HUDEP-2 (cell line): Measurements from ENCODE around the gene PTPRN2.
"Not testable (repeated sequence)": the region's sequence is repeated elsewhere in the genome, so short reads cannot be mapped to it uniquely, and the experiment has no call there.

Experiments used
- DNase-seq, 76 experiments: peaks; one replicate each; lab custom pipeline; 2025; ENCODE audit not compliant: unreplicated experiment in 76 of 76; lab: John Stamatoyannopoulos, UW

The PTPRN2 gene

DNA sequence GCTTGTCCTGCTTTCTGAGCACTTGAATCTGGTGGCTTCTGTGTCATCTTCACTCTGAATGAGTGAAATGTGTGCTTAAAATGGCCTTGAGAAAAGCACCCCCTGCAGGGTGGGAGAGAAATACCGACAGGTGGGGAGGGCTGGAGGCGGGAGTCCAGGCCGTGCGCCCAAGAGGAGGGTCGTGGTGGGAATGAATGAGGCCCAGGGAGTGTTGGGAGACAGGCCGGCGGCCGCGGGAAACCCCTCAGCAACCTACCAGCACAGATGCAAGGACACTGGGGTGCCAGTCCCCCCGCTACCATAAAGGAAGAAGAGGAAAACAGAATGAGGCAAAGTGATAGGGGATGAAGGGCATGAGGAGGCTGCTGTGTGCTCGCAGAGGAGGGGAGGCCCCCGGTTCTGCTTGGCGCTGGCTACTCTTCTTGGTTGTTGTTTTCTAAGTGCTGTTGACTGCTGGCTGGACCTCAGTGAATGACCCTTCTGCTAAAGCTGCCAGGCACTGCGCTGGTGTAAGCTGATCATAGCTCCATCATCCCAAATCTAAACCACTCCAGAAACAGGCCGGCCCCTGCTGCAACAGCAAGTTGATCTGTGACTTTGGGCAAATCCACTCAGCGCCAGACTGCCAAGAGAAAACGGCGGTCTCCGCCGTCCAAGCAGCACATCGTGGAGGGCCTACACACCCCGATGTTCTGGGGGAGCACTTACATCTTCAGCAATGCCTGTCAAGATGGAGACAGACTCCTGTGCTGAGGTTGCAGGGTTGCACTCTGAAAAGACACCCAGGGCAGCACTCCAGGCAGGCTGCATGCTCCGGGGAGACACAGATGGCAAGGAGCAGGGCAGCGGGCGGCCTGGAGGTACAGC lies 872.3 kb downstream of the PTPRN2 start:
- DNase-seq: no peak

DNA sequence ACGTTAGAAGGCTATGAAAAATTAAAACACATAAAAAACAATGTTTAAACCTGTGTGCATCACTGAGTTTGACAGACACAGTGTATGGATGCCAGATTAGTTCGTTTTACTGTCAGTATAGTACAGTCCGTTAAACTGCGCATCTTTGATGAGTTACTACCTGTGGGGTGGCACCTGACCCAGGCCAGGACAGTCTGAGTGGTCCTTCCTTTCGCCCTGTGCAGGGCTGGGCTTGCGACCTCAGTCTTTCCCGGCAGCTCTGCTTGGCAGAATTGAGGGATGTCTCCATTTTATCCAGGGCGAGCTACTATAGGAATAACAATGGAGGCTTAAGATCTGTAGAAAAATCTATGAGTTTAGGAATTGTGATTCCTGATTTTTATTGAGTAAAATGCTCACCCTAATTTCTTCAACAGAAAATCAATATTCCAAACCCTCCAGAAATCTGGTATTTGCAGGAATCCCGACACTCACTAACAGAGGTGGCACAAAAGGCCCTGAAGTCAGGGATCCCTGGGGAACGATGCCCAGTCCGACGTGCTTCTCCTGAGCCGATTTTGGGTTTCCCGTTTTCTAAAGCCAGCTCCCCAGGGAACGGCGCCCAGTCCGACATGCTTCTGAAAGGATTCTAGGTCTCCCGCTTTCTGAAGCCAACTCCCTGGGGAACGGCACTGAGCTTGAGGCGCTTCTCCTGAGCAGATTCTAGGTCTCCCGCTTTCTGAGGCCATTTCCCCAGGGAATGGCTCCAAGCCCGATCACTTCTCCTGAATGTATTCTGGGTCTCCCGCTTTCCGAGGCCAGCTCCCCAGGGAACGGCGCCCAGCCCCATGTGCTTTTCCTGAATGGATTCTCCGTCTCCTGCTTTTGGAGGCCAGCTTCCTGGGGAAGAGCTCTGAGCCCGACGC lies 873.2 kb downstream of the PTPRN2 start:
- no peak for DNase-seq

DNA sequence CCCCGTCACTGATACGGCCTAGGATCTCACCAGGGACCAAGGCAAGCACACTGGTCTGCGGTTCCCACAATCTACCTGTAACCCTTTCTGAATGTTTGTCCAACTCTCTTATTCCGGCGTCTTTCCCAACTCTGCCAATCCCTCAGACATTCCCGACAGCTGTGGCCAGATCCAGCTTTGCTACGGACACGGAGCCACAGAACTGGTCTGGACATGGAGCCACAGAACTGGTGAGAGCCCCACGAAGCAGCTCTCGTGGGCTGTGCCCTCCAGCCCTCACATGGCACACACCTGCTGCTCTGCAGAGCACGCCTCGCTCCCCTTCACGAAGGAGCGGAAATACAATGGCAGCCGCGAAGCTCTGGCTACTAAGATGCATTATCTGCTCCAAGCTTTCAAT lies 874.0 kb downstream of the PTPRN2 start:
- DNase-seq: no peak

DNA sequence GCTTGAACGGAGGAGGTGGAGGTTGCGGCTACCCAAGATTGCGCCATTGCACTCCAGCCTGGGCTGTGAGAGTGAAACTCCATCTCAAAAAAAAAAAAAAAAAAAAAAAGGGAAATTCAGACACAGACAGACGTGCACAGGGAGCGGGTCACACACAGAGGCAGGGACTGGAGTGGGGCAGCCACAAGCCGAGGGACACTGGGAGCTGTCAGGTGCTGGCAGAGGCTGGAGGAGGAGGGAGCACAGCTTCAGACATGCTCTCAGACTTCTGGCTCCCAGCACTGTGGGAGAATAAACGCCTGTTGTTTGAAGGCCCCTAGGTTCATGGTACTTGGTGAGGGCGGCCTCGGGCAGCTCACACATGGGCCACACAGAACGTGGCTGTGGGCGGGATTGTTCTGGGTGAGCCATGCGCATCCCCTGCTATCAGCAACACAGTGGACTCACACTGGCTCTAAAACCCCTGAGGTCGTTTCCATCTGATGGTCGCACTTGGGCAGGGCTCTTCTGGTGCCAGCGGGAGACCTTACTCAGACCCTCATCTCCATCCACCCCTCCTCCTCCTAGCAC lies 874.9 kb downstream of the PTPRN2 start:
- DNase-seq: no peak

DNA sequence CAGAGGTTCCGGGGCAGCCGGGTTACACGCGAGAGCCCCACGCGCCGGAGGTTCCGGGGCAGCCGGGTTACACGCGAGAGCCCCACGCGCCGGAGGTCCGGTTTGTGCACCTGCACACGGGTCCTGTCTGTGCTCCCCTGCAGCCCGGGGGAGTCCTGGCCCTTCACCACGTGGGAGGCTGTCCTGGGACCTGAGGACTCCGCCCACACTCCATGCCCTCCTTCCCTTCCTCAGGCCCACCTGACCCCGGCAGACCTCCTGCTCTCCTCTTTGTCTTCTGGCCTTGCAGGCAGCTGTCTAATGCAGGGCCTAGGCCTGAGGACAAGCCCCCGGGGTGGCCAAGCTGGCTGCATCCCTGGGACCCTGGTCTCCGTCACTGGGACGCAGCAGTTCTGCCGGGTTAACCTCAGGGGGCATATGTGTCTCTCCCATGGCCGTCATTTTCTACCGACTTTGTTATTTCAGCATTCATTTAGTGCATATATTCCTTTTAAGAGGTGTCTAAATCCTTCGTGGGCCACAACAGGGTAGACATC lies 876.2 kb downstream of the PTPRN2 start:
- DNase-seq: no peak

DNA sequence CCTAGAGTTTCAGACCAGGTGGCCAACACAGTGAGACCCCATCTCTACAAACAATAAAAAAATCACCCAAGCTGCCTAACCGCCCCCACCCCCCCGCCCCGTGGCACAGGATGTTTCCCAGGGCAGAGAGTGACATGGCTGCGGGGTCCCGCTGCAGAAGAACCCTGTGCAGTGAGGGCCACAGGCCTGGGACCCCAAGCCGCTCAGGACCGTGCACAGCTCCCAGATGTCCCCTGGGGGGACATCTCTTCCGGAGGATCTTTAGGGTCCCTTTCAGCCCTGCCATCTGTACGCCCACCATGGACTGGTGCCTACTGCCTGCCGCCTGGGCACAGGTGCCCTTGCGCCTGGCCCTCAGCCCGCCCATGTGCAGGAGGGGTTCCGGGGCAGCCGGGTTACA lies 877.2 kb downstream of the PTPRN2 start:
- DNase-seq: no peak

DNA sequence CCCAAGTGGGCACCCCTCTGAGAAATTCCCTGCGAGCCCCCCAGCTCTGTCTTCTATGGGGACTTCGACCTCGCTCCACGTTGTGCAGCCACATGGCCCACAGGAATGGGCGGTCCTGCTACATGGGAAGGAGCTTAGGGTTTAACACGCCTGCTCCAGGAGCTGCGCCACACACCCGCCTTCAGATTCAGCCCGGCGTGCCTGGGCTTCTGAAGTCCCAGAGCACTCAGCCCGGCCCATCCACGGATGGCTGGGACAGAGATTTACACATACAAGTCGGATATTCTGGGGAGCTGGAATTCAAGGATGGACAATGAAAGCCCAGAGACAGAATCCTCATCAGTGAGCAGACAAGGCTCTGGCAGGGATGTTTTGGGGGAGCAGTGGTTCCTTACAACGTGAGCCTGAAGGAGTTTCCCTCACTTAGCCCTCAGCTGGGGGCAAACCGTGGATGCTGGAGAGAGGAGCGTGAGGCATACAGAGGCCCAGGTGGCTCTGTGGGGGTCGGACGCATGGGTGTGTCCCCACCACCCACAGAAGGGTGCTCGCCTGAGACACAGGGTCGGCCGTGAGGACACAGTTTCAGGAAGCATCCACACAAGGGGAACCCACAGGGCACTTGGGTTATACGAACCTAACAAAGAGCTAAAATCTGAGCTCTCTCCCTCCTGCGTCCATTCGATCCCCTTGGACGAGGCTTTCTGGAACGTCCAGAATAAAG lies 877.9 kb downstream of the PTPRN2 start:
- DNase-seq: no peak

DNA sequence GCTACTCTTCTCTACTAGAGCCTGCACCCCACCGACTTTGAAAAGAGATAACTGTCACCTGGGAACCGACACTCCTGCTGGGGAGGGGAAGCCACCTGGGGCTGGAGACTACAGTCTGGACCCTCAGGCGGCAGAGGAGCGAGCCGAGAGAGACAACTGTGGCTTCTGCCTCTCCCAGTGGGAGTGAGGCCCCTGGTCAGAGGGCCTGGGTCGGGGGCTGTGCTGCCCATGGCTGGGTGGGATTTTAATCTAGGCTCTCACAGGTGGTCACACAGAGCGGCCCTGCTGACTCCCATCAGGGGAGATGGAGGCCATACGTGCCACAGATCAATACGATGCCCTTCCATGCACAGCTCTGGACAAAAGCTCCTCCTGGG lies 878.7 kb downstream of the PTPRN2 start:
- DNase-seq: no peak

DNA sequence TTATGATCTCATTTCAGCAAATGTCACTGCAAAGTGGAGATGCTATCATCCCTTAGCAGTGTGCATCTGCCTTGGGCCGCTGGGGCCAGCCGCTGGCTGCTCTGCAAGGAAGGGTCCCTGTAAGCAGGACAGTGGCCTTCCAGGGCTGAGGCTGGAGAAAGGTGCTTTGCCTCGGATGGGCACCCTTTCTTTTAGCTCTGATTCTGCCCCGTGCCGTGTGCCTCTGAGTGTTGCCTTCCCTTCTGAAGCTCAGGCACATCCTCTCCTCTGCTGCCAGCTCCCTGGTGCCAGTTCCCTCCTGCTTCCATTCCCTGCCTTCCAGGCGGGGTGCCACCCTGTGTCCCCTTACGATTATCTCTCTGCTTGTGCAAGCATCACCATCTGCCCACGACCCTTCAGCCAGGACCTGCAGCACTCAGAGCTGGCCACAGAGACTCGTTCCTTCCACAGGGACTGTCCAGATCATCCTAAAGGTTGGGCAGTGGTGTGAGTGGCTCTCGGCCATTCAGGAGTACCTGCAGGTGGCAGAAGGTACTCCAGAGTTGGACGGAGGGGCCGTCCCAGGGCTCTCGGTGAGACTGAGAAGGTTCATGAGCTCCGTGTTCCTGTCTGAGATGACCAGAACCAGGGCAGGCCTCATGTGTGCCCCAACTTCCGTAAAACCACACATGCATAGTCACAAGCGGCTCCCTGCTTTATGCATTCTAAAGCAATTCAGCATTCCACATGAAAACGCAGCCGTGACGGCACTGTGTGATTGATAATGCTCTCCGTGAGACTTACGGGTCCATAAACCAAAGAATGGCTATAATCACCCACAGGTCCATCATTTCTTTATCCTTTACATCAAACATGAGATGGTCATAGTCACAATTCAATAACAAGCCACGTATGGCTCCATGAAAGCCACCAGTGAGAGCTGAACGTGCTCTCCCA lies 879.4 kb downstream of the PTPRN2 start:
- no peak for DNase-seq

DNA sequence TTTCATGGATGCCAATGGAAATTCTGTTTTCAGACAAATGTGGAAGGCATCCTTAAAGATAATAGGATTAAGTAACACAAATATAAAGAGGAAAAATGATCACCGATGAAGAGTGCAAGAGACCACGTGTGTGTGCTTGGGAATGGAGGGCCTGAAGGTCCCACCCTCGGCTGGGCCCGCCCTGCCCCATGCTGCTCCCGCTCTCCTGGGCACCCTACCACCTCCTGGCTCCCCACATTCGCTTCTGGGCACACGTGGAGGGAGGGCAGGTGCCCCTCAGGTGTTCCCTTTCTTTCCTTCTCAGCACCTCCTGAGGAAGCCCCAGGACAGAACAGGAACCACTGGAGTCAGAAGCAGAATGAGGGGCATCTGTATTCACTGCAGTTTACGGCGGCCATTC lies 883.3 kb downstream of the PTPRN2 start:
- no peak for DNase-seq

DNA sequence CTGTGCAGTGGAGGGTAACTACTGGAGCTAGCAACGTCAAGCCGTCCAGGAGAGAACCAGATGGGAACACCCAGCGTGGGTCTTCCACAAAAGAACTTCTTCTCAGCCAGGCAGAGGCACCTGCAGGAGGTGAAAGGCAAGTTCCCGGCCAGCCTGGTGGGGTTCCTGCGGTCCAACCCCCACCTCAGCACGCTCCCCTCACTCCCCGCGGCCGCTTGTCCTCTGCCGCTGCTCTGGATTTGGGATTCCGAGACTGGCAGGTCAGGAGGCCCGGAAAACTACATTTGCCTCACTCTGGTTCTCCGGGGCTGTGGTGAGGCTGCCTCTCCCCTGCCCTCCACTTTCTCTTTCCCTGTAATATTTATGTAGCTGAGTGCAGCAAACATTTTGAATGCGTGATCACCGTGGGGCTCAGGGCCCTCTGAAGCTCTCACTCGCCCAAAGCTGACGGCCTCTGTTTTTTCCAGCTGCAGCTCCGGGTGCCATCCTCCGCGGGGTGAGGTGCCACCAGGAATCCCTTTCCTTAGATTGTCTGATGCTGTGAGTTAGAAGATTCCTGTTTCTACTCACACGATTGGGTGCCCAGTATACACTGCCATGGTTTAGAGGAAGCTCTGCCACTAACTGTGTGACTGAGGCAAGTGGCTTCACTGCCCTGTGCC lies 884.0 kb downstream of the PTPRN2 start:
- no peak for DNase-seq

DNA sequence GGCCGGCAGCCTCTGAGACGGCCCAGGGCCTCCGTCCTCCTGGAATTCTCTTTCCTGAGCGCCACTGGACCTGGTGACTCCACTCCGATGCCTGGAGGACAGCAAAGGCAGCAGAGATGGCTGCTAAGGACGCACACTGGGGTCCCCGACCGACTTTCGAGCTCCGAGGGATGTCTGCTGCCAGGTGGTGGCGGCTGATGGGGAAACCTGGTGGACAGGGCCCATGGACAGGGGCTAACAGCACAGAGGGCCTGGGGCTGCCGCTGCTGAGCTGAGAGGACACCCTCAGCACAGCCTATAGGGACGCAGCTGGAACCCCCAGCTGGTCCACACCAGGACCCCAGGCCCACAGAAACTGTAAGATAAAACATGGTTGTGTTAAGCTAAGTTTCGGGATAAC lies 884.5 kb downstream of the PTPRN2 start:
- DNase-seq: no peak

DNA sequence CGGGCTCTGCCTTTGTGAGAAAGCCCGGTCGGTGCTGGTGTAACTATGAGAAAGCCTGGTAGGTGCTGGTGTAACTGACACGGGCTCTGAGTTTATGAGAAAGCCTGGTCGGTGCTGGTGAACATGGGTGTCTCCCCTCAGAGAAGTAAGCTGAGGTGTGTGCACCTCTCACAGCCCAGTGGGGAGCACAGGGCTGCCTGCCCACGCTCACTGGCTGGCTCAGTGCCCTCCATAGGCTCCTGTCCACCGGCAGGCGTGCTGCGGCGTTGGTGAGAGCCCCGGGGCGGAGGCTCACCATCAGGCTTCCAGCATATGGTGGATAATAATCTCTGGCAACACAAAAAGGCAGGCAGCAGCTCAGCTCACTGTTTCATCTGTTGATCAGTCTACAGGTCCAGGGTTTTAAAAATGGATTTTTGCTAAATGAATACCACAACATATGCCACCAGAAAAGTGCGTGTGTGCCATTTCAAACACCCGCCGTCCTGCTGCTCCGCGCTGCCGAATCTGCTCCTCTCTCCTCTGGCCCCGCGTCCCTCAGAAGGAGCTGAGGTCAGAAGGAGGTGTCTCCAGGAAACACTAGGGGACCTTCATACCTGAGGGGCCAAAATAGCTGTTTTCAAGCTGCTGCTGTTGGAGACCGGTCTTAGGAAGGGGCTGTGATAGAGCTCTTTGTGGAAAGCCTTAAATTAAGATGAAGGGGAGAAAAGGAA lies 885.2 kb downstream of the PTPRN2 start:
- DNase-seq: no peak

DNA sequence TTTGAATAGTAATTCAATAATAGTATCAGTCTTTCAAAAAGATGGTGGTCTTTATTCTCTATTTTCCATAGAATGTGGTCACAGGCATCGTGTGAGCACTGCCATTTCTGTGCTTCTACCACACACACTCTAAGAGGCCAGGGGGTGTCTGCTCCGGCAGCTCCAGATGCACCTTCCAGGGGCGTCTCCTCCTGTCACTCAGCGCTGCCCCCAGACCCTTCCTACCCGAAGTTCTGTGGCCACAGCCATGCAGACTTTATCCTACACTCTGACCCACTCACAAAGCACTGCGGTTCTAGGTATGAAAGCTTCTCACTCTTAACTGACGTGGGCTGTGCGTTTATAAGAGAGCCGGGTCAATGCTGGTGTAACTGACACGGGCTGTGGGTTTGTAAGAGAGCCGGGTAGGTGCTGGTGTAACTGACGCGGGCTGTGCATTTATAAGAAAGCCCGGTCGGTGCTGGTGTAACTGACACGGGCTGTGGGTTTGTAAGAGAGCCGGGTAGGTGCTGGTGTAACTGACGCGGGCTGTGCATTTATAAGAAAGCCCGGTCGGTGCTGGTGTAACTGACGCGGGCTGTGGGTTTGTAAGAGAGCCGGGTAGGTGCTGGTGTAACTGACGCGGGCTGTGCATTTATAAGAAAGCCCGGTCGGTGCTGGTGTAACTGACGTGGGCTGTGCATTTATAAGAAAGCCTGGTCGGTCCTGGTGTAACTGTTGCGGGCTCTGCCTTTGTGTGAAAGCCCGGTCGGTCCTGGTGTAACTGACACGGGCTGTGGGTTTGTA lies 886.0 kb downstream of the PTPRN2 start:
- DNase-seq: not testable (repeated sequence)

DNA sequence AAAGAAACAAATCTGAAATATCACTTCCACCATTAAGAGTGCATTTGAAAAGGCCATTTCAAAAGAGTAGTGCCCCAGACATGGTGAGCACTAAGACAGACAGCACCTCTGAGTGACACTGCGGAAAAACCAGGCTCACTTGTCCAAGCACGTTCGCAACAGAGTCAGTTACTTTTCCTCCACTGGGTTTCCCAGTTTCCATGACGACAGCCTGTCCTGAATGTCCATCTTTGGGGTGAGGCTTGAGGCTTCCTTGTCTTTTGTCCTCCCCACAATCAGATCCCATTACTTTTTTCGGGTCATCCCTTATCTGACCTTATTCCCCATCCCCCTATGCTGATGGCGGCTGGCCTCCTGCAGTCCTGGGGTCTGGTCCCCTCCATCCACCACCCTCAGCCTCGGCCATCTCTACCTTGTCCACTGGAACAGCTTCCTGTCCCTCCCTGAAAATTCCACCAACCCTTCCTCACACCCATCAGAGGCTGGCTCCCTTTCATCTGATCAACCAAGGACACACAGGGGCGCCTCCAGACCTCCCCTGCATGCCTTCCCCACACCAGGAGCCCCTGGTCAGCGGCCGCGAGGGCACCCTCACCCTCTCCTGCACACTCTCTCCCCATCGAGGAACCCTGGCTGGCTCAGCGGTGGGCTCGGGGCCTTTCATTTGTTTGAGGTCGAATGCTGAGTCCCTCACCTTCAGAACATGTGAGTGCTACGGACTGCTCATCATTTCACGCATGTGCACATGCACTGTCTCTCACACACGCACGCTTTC lies 887.2 kb downstream of the PTPRN2 start:
- no peak for DNase-seq

DNA sequence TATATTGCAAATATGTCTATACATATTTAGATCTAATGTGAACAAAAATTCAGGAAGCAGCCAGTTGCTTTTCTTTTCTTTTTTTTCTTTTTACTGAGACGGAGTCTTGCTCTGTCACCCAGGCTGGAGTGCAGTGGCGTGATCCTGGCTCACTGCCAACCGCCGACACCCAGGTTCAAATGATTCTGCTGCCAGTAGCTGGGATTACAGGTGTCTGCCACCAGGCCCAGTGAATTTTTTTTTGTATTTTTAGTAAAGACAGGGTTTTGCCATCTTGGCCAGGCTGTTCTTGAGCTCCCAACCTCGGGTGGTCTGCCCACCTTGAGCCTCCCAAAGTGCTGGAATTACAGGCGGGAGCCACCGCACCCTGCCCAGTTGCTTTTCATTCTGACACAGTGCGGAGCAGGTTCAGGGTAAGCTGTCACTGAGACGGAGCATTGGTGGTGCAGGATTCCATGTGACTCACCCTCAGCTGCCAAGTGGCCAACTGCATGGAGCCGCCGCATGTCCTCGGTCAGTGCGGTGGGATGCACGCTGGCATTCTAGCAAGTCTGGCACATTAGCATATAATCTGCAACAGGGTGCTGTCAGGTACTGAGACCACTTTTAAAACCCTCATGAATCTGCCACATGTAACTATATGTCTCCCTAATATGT lies 888.1 kb downstream of the PTPRN2 start:
- no peak for DNase-seq
